GM19397 (cell line): ENCODE data around the gene GLI3.

Experiments used
- ATAC-seq: cut with Tn5 transposase; IDR thresholded peaks from one replicate; pipeline ENCODE4 v1.9.1; 2021; ENCODE audit warnings: mild to moderate bottlenecking, moderate library complexity; ENCODE audit not compliant: unreplicated experiment

The GLI3 gene

GRCh38 chr7:42145539-42145938, 91.5 kb downstream of the GLI3 start:
- no peak for ATAC-seq

- no peak for ATAC-seq
Observed at GRCh38 chr7:42144604-42145003, 92.4 kb downstream of the GLI3 start.

- no peak for ATAC-seq
Observed at GRCh38 chr7:42143711-42144600, 93.1 kb downstream of the GLI3 start.

GRCh38 chr7:42142089-42142488, 94.9 kb downstream of the GLI3 start:
- ATAC-seq, result no peak

GRCh38 chr7:42139751-42140150, 97.3 kb downstream of the GLI3 start:
- ATAC-seq, result no peak

GRCh38 chr7:42138691-42139090, 98.3 kb downstream of the GLI3 start:
- ATAC-seq, result no peak

- no peak for ATAC-seq
Observed at GRCh38 chr7:42137941-42138340, 99.1 kb downstream of the GLI3 start.

- no peak for ATAC-seq
Observed at GRCh38 chr7:42137431-42137830, 99.6 kb downstream of the GLI3 start.

GRCh38 chr7:42135728-42136127, 101.3 kb downstream of the GLI3 start:
- no peak for ATAC-seq

GRCh38 chr7:42134276-42134876, 102.6 kb downstream of the GLI3 start:
- ATAC-seq, result no peak

GRCh38 chr7:42133321-42133720, 103.7 kb downstream of the GLI3 start:
- ATAC-seq, result no peak

- ATAC-seq, result no peak
Observed at GRCh38 chr7:42128703-42129102, 108.3 kb downstream of the GLI3 start.

- ATAC-seq, result no peak
Observed at GRCh38 chr7:42127232-42127622, 109.8 kb downstream of the GLI3 start.

GRCh38 chr7:42126475-42127231, 110.4 kb downstream of the GLI3 start:
- no peak for ATAC-seq

- ATAC-seq, result no peak
Observed at GRCh38 chr7:42125321-42125720, 111.7 kb downstream of the GLI3 start.

- ATAC-seq, result no peak
Observed at GRCh38 chr7:42123716-42124115, 113.3 kb downstream of the GLI3 start.

GRCh38 chr7:42120191-42120590, 116.8 kb downstream of the GLI3 start:
- ATAC-seq, result no peak

GRCh38 chr7:42117201-42117600, 119.8 kb downstream of the GLI3 start:
- no peak for ATAC-seq

GRCh38 chr7:42115795-42116194, 121.2 kb downstream of the GLI3 start:
- no peak for ATAC-seq

- ATAC-seq, result no peak
Observed at GRCh38 chr7:42110333-42110732, 126.7 kb downstream of the GLI3 start.

GRCh38 chr7:42108803-42109528, 128.0 kb downstream of the GLI3 start:
- ATAC-seq, result no peak
